Forelimb muscle (tissue), 1 donor: Measurements from ENCODE around the gene CCNH. TPM values are rescaled to one million over a fixed set of nuclear protein-coding genes. Genes with fewer than 3 reads are reported as not detected.

Experiments used
- DNase-seq: peaks from one replicate; pipeline ENCODE4 v3.0.0-alpha.2; 2013; ENCODE audit warnings: low read depth
- polyA plus RNA-seq: library from polyadenylated mRNA; unstranded; fragments of 120-200 nt; gene quantifications from one replicate; pipeline ENCODE4 v1.2.1, GENCODE V29; 2013; ENCODE audit not compliant: insufficient read length

The CCNH gene
- 23.3 TPM for polyA plus RNA-seq

DNA sequence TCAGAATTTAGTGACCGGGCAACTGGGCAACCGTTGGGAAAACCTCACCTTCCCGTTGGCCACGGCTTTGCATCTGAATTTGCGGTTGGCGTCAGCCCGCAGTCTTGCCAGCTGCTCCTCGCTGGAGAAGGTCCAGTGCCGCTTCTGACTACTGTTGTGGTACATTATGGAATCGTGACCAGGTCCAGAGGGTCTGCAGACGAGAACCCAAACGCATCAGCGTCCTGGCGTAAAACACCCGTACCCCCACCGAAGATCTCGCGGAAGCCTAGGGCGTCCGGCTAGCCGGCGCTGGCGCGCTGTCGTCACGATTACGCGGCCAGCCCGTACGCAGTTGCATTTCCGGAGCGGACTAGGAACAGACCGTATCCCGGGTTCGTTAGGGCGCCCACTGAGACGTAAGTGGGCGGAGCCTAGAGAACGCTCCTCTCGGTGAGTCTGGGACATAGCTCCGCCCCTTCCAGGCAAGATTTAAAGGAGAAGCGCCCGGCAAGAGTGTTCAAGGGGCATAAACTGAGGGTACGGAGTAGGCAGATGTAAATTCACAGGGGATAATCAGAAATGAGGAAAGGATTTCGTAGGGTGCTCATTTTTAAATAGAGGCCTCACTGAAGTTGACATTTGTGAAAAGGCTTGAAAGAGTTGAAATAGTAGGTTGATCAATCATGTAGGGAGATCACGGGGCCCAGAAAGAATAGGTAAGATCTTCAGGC lies at the start of gene CCNH:
Gene CCNH (minus strand): TSS at position 301 of the 713 bp plus-strand sequence. CDS start 136 bp downstream, at position 165.
- peak; percentile 99 for DNase-seq

DNA sequence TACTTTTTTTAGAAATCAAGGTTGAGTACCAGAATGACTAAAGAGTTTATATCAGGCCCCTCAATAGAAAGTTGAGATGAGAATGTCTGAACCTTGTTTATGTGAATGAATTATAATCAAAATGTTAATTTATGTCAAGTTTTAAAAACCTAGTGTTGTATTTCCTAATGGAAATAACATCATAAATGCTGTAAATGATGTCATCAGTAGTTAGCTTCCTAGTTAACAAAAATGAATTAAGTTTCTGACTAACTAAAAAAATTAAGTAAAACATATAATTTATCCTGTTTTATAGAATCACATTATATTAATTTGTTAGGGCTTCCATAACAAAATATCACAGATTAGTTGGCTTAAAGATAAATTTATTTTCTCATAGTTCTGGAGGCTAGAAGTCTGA lies 45.0 kb upstream of the CCNH start:
- DNase-seq = no peak

- no peak for DNase-seq
These were observed 41.1 kb upstream of the CCNH start for GRCh38 chr5:87453801-87454200.

DNA sequence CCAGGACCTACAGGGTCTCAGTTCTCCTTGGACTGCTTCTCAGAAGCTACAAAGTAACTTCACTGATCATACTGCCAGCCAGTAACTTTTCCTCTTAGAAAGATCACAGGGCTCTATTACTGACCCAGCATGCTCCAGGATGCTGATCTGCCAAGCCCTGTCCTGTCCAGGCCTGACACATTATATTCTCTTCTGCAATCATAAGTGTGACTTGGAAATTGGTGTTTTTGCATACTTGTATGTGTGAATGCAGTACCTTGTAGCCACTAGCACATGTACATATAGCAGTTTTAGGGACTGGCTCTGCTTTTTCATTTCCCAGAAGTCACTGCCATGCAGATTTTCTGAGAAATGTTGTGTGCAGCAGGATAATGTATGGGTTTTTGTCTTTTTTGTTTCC lies 40.1 kb upstream of the CCNH start:
- DNase-seq = no peak

DNA sequence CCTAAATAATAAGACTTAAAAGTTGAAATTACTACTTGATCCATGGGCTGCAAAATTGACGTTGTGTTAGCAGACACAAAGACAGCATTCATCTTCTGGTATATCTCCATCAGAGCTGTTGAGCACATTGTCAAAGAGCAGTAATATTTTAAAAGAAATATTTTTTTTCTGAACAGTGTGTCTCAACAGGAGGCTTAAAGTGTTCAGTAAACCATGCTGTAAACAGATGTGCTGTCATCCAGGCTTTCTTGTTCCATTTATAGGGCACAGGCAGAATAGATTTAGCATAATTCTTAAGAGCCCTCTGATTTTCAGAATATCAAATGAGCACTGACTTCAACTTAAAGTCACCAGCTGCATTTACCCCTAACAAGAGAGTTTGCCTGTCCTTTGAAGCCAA lies 29.7 kb upstream of the CCNH start:
- DNase-seq = no peak

- no peak for DNase-seq
These were observed 25.5 kb upstream of the CCNH start for GRCh38 chr5:87438231-87438630.

DNA sequence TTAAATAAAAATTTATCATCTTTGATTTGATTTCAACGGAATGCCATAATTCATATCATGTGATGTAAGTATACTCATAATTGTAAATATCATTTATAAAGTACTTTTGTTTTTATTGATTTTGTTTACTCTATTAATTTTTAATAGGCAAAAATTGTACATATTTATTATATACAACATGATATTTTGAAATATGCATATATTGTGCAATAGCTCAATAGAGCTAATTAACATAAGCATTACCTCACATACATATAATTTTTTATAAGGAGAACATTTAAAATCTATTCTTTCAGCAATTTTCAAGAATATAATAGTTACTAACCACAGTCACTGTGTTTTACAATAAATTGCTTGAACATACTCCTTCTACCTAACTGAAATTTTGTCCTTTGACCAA lies 25.0 kb upstream of the CCNH start:
- DNase-seq = no peak

GRCh38 chr5:87435144-87435694 lies 22.5 kb upstream of the CCNH start:
- DNase-seq = no peak

- DNase-seq = no peak
These were observed 21.7 kb upstream of the CCNH start for GRCh38 chr5:87434461-87434860.

DNA sequence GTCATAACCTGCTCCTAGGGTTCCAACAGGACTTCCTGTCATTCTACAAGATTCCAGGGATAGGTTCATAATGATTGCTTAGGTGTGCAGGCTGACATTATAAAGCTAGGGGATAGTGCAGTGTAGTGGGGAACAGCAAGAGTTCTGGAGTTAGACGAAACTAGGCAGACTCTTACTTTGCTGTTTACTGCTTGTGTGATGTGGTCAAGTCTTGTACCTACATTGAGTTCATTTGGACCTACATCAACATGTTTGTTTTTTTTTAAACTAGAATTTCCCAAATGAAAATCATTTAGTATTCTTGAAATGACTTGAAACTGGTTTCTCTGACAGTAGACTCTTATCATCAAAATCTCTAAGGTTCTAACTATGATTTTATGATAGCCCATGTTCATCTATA lies 21.2 kb upstream of the CCNH start:
- no peak for DNase-seq

GRCh38 chr5:87432460-87432859 lies 19.7 kb upstream of the CCNH start:
- no peak for DNase-seq

DNA sequence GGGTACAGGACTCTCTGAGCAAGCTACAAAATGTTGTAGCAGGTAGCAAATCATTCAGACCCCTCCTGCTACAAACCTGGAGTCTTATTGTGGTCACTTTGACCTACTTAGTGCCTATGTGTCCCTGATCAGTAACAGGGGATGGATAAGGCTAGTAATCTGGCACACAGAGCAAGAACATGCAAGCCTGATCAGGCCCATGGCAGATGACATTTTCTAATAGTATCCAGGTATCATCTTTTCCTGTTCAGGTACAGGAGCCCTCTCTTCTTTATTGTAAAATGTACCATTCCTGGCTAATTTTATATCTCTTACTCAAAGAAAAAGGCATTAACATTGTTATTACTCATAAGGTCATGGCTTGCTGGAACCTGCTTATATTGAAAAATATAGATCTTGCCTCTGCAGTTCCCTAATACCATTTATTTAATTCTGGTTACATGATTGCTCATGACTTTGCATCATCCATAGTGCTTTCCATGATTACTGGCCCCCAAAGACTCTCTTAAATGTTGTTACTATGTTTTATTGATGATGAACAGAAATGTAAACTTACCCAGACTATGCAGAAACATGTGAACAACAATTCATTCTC lies 18.2 kb upstream of the CCNH start:
- DNase-seq = no peak

DNA sequence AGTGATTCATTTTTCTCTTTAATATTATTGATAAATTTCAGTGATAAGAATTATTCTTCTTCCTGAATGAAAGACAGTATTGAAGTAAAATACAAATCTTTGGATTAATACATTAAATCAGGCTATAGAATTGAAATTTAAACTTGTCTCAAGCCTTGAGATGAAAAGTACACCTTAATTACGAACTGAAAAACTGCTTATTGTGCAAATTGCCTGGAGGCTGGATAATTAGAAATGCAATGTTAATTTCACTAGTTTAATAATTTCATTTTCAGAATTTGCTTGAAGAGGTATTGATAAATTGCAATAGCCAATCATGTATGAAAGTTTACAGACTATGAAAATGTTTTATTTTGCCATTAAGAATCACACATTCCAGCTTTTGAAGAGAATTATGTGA lies 11.0 kb upstream of the CCNH start:
- DNase-seq = no peak

DNA sequence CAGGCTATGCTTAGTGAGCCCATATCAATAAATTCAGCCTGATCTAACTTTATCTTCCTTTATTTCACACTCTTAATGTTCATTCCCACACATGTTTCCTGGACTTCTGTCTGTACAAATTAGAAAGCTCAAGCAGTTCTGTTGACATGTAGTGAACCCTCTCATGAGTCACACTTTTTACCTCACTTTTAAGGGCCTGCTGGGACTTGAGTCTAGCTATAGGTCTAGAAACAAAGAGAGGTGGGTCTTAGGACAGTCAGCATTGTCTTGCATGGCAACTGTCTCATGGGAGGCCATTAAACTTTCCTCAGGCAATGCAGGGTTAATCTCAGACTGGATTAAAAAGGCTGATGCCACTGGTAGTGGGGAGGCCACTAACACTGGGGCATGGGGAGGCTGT lies 8.6 kb upstream of the CCNH start:
- no peak for DNase-seq

DNA sequence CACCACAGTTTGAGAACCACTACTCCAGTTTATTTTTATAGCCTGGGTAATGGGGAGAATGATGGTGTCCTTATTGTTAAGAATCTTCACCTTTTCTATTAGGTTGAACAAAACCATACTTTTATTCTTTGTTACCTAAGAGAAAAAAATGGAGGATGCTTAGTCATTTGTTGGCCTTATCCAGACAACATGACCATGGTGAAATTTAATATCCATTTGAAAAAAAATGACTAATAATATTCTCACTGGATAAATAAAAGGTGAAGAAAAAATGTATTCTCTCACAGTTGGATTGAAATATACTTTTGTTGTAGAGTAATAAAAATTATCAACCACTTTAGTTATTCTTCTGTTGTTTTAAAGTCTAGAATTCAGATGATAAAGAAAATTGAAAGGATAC lies 5.8 kb upstream of the CCNH start:
- no peak for DNase-seq

- no peak for DNase-seq
These were observed 564 bp upstream of the CCNH start for GRCh38 chr5:87413343-87413645.

DNA sequence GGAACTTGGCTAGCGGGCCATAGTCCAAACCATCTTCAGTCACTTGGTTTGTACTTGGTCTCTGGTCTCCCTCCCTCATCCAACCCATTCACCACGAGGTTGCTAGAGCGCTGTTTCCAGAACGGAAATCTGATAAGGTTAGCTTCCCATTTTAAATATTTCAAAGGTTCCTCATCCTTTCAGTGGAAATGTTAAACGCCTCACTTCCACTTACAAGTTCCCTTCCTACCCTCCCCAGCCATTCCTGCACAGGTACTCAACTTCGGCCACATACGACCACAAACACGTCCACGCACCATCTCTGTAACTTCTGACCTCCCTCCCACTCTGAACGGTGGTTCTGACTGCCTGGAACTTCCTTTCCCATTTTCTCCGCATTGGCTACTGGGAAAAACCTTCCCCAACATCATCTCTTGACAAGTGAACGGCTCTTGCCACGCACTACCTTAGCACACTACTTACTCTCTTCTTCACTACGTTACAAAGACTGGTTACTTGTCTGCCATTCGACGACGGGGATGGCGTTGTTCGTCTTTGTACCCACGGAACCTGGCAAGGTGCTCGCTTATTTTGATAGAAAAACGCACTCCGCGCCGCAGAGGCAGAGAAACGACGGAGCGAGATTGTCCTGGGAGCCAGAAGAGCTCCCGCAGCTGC lies 629 bp downstream of the CCNH start:
- DNase-seq = no peak

- DNase-seq = no peak
These were observed 1.2 kb downstream of the CCNH start for GRCh38 chr5:87411586-87411972.

DNA sequence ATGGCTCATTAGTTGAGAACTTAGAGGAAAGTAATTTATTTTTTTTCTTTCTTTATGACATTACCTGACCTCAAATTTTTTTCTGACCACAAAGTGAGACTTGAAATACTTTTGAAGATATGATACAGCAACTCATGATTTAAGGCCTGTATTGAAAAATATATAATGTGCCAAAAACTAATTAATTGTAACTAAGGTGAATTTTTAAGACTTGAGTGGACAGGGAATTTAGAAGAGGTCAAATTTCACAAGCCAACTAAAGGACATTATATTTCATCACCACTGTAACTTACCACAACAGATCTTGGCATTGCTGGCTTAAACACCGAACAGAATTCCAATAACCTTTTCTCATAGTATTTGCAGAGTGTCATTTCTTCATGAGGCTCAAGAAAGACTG lies 1.8 kb downstream of the CCNH start:
- DNase-seq = no peak

GRCh38 chr5:87408204-87408603 lies 4.5 kb downstream of the CCNH start:
- no peak for DNase-seq

DNA sequence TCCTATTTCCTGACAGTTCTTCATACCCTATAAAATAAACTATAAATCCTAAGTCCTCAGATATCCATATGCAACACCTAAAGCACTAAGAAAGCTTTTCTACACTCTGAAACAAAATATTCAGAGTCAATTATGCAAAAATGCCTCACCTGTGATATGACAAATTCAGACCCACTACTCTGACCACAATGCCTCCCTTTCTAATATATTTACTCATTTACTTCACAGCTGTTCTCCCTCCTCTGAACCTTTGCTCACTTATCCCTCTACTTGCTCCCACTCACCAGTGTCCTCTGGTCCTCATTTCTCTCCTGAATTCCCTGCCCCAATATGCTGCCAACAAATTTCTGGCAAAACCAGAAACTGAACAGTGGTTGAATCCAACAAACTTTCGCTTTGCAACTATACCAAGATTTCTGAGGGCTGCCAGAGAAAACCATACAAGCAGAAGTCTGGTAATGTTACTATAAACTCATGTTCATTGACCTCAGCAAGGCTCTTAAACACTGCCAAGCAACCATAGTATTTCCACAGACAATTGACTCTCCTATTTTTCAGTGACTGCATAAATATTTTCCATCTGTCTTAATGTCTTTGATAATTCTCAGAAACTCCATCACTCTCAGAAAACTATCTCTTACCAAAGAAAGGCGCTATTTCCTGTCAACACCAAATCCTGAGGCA lies 7.1 kb downstream of the CCNH start:
- no peak for DNase-seq

DNA sequence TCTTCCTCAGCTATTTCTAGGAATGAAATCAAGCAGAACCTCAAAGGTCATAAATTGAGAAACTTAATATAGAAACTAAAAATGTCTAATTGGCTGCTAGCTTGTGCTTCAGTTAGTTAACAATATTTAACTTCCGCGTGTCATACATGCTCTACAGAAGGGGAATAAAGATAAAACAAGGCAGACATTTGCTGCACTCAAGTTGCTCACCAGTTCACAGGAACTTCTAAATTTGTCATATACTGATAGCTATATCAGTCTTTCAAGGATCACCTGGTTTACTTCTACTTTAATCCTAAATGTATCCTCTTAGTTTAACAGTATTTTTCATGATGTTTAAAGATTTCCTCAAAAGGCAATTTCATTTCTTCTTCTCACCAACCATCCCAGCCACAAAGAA lies 8.4 kb downstream of the CCNH start:
- DNase-seq = no peak

GRCh38 chr5:87403899-87404298 lies 8.8 kb downstream of the CCNH start:
- DNase-seq = no peak
